GM18526 (cell line): ENCODE measurements around the gene ZFP36L2.

ENCODE experiments used
- POLR2A ChIP-seq: IDR thresholded peaks from 3 replicates; pipeline ENCODE4 v1.6.1; 2011; ENCODE audit not compliant: insufficient read length; ENCODE audit errors: extremely low read depth

The ZFP36L2 gene, protein sequence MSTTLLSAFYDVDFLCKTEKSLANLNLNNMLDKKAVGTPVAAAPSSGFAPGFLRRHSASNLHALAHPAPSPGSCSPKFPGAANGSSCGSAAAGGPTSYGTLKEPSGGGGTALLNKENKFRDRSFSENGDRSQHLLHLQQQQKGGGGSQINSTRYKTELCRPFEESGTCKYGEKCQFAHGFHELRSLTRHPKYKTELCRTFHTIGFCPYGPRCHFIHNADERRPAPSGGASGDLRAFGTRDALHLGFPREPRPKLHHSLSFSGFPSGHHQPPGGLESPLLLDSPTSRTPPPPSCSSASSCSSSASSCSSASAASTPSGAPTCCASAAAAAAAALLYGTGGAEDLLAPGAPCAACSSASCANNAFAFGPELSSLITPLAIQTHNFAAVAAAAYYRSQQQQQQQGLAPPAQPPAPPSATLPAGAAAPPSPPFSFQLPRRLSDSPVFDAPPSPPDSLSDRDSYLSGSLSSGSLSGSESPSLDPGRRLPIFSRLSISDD

DNA sequence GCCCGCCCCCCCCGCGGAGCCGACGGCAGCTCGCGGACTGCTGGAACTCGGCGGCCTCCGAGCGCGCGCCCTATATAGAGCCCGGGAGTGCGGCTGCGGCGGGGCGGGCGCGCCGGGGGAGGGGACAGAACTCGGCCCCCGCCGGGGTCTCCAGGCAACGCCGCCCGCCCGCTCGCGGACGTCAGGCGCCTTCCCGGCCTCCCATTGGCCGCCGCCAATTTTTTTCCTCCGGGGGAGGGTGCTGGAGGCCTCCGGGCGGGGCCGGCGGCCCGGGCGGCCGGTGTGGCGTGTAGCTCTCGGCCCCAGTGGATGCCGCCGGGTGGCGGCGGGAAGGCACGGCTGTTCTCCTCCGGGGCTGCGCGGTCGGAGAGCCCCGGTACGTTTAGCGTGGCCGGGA, at the start of gene ZFP36L2:
Gene ZFP36L2 (minus strand): TSS at position 49 of the 397 bp plus-strand sequence. CDS start 291 bp downstream, outside the sequence.
- TF ChIP-seq POLR2A = peak; percentile 96

DNA sequence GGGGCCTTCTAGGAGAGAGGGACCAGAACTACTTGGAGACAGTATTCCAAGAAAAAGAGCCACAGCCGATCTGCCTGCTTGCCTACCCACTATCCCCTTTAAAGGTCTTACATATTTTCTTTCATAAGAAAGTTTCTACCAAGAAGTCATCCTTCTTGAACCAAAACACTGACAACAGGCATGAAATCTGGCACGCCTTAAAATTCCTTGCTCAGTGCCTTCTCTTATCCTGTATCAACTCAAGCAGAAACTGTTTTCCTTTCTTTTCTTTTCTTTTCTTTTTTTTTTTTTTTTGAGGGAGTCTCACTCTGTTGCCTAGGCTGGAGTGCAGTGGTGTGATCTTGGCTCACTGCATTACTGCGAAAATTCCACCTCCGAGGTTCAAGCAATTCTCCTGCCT, 48.3 kb upstream of the ZFP36L2 start:
- no peak for TF ChIP-seq POLR2A

DNA sequence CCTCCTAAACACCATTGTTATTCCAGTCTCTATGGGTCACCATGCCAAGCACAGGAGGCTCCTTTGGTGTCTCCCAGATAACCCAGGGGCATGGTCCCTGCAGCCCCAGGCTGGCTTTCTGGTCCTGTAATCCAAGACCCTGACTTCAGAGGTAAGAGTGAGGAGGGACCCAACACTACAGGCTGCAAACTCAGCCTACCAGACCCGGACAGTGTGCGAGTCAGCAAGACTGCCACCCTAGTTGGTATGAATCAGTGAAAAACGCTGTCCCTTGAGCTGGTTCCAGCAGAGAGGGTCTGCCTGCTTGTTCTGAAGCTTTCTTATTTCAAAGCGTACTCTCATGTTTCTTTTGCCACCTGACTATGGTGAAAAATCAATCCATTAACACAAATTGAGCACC, 47.6 kb upstream of the ZFP36L2 start:
- no peak for TF ChIP-seq POLR2A

DNA sequence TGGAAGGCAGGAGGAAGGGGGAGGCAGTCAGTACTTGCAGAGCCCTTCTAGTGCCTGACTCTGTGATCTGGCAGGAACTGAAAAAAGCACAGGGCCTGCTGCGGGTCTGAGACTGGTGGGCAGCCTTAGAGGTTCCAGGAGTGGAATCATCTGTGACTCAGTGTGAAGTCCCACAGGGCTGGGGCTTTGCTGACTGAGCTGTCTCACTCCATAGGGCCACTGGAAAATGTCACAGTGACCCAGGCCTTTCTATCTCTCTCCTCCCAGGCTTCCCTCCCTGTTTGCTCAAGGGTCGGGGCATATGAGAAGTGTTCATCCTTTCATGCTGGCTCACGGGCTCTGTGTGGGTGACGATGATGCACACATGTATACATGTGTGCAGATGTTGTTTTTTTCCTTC, 47.1 kb upstream of the ZFP36L2 start:
- no peak for TF ChIP-seq POLR2A

DNA sequence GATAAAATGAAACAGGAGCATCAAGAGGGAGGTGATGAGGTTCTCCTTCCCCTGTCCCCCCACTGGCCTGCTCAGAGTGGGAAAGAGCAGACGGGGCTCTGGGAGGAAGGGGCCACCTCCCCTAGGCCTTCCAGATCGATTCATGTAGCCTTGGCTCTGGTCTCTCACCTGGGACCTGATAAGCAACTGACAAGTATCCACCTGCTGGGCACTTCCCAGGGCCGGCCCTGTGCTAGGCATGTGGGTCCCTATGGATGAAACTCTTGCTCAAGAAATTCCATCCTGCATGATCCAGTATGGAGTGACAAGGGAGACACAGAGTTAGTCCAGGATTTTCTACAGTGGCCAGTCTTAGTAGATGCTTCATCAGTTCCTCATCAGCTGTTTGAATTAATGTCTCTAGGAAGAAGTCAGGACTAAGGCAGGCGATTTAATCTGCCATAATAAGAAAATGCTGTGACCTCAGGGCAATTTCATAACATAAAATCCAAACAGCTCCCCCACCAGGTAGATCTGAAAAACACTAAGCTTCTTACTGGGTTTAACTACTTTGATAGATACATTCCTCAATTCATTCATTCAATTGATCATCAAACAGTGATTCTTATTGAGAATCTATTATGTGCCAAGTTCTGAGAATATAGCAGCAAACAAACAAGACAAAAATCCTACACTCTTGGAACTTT, 44.7 kb upstream of the ZFP36L2 start:
- no peak for TF ChIP-seq POLR2A

DNA sequence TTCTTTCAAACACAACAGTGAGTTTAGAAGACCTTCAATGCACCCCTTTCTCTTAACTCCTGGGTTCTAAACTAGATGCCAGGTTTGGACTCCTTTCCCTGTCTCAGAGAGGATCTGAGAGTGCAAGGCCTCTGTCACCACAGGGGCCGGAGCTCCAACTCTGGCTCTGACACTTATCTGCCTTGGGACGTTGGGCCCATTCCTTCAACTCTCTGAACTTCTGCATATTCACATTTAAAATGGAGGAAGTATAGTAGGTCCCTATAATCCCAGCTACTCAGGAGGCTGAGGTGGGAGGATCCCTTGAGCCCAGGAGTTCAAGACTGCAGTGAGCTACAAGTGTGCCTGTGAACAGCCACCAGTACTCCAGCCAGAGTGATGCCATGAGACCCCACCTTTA, 44.1 kb upstream of the ZFP36L2 start:
- no peak for TF ChIP-seq POLR2A

DNA sequence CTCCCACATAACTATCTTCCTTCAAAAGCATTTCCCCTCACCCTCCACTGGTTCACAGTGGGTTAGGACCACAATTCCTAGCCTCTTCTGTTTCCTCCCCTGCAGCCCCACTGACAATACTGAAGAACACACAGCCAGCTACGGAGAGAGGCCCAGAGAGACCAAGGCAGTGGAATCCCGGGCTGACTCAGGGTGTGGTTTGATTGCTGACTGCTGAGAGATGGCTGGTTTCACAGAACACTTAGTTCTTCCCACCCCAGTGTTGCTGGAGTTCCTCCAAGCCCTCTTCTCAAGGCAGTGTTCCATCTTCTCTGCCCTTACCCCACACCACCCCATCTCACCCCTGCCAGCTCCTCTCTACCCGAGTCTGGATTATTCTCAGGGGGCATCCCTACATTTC, 43.3 kb upstream of the ZFP36L2 start:
- no peak for TF ChIP-seq POLR2A

DNA sequence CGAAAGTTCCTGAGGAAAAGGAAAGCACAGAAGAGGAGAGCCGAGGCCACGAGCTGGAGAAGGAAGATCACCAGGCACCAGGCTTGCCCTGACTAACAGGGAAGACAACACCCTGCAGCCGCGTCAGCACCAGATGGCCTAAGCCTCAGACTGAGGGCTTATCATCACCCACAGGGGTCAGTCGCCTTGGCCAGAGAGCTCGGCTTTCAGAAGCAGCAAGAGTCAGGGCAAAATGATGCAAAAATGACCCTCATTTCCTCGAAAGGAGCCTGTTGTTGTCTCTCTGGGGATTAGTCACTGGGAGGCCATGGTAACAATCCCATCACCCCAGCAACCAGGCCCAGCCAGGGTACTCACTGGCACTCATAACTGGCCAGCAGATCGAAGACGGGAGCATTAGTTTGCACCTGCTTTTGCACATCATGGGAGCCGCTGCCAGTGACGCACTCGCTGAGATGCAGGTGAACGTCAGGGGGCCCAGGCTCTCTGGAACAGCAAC, 42.7 kb upstream of the ZFP36L2 start:
- no peak for TF ChIP-seq POLR2A

DNA sequence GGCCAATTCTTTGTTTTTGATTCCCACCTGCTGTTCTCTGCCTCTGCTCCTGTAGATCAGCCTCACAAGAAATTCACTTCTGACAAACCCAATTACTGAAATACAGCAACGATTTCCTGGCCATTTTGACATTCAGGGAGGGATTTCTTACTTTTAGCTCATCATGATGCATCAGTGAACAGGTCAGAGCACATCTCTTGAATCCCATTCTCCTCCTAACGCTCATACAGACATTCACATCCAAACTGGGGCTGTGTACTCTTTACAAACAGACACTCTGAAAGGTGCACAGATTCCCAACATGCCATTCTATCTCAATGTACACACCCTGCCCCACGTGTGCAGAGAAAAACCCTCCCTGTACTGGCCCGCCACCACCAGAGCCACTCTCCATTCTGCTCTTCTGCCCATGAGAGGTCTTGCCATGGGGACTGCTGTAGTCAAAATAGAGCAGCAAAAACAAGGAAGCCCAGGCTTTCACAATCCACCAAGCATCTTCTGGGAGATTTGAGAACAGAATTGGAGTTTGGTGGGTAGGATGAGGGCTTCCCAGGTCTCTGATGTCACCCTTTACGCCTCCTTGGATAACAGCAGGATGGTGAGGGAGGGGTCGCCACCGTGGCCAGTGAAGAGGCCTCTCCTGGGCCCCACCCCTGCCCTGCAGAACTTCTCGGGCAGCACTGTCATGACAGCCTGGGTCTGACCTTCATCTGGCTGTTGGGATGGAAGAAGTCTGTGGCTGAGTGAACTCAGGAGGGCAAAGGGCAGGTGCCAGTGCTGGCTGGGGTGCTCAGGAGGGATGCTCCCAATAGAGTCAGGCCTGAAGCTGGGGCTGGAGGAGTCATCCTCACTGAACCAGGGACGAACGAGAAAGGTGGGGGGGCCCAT, 41.9 kb upstream of the ZFP36L2 start:
- no peak for TF ChIP-seq POLR2A

DNA sequence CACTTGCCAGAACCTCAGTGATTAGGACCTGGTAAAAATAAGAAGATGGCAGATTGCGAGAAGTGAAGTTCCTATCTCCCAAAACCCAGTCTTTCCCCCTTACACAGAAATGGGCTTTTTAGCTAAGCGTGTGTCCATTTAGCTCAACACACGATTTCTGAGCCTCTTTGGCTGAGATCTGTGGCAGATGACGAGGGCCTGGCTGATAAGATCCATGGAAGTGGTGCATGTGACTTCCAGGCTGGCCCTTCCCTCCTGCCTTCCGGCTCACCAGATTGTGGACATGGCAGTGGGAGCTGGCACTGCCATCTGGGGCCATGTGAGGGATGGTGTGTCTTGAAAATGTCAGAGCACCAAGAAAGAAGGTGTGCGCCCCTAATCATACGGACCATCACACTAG, 41.0 kb upstream of the ZFP36L2 start:
- no peak for TF ChIP-seq POLR2A

DNA sequence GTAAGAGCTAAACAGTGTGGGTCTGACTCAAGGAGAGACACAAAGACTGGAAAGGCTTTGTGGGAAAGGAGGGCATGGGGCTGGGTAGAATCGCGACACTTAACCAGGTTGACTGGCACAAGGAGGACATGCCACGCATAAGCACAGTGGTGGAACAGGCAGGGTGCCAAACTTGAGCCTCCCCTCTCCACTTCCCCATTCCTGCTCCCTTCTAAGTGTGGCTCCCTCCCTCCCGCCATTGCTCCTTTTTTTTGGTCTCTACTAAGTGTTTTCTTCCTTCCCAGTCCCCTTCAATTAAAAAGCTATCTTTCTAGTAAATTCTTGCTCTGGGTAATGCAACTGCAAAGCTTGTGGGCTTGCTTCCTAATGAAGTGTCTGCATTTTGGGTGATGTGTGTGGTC, 40.3 kb upstream of the ZFP36L2 start:
- no peak for TF ChIP-seq POLR2A

DNA sequence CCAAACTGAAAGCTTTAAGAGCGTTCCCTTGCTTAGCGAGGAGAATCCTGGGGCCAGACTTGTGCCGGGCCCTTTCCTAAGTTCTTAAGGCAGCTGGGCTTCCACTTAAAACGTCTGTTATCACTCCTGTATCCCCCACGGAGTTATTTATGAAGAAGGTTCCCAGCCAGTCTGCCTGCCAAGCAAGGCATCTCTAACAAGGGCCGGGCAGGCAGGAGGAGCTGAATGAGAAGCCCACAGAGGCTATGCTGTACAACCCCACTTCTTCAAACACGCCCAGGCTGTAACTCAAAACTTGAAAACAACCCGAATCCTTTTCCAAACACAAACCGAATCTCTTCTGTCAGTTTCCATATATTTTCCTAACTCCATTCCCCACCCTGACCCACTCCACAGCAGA, 39.0 kb upstream of the ZFP36L2 start:
- TF ChIP-seq POLR2A = no peak

DNA sequence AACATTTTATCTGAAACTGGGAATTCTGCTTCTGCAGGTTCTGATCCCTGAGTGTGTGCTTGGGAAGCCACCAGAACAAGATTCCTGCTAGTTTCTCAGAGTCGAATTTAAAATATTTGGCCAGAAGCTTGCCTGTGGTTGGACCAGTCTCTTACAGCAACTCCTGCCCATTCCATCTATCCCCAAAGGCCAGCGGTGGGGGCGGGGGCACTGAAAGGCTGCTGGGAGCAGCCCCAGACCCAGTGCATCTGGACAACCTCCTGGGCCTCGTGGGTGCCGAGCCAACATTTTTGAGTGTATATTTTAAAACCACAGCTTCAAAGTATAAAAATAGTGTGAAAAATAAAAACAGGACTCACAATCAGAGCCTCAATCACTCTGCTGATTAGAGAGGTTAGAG, 38.6 kb upstream of the ZFP36L2 start:
- TF ChIP-seq POLR2A = no peak

DNA sequence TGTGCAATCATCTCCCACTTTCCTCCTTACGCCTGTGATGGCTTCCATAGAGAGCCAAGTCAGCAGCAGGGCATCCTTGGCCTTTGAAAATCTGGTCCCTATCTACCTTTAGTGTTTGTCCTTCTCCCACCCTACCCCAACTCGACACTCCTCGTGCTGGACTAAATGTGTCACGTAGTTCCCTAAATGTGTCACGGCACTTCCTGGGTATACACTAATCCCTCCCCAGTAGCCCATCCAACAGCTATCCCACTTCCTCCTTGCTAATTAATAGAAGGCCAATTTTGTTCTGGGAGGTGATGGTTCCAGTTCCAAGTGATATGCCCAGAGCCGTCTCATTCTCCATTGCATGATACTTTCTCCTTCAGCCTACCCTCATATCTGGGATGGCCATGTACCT, 36.5 kb upstream of the ZFP36L2 start:
- TF ChIP-seq POLR2A = no peak

DNA sequence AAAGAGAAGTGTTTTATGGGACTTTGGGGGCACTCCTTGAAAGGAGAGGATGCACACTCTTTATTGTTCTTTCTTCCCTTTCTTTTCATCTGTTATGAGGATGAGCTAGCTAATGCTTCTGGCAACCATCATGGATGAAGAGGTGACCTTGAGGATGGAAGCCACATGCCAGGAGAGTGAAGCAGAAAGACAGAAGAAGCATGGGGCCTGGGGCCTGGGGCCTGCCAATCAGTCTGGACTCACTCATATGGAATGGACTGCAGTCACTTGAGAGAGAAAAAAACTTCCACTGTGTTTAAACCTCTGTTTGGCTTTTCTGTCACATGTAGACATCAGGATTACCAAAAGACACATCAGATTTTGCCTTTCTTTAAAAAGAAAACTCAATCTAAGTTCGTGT, 35.8 kb upstream of the ZFP36L2 start:
- no peak for TF ChIP-seq POLR2A
